HPDE6-E6E7 (cell line): ENCODE data around the gene C8G.

Experiments used
- DNase-seq: peaks from one replicate; pipeline ENCODE4 v3.0.0; 2011; ENCODE audit warnings: missing footprints; ENCODE audit errors: extremely low spot score

C8G gene

DNA sequence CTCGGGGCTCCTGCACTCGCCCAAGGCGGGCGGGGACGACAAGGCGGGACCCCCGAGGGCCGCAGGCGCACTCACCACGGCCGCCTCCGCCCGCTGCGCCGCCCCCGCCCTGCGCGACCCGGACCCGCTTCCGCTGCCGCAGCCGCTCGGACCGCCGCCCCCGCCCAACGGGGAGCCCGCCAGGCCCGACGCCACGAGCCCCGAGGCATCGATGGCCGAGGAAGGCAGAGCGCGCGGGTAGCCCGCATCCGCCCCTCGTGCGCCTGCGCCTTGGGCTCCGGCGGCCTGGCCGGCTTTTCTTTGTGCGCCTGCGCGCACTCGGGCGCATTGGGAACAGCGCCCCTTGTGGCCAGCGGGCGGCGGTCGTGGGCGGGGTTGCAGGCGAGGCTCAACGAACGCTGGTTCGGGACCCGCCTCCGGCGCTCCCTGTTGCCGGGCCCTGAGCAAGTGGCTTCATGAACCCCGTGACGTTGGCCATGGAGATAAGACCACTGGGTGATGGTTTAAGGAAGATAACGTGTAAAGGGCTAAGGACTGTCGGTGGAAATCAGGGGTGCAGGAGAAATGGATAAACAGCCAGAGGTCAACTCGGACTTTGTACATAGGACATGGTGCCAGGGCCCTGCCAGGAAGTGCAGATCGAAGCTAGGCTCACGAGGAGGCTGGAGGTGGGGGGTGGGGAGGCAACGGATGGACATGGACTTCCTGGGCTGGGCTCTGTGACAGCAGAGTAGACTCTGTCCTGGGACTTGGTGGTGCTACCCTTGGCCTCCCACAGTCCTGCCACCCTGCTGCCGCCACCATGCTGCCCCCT lies at the start of gene C8G, which contains the start of gene FBXW5:
C8G (plus strand) TSS at position 725 of the 814 bp plus-strand sequence; CDS start at position 803, 78 bp downstream.
FBXW5 (minus strand) TSS at position 220 of the 814 bp plus-strand sequence. CDS start 655 bp downstream, outside the sequence.
- peak; percentile 97 for DNase-seq

DNA sequence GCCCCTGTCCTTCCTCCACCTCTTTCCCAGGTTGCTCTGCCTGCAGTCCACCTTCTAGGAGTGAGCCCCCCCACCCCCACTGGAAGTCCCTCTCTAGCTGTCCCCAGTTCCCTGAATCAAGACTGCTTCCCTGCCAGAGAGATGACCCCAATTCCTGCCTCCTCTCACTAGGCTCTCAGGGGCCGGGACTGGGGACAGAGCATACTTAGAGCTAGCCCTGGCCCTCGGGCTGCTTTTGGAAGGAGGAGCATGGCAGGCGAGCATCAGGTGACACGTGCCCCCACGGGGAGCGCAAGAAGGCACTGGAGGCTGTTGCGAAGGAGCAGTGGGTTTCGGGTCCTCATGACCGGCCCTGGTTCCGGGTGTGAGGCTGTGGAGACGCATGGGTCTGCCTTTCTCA lies 49.0 kb upstream of the C8G start:
- DNase-seq = no peak

DNA sequence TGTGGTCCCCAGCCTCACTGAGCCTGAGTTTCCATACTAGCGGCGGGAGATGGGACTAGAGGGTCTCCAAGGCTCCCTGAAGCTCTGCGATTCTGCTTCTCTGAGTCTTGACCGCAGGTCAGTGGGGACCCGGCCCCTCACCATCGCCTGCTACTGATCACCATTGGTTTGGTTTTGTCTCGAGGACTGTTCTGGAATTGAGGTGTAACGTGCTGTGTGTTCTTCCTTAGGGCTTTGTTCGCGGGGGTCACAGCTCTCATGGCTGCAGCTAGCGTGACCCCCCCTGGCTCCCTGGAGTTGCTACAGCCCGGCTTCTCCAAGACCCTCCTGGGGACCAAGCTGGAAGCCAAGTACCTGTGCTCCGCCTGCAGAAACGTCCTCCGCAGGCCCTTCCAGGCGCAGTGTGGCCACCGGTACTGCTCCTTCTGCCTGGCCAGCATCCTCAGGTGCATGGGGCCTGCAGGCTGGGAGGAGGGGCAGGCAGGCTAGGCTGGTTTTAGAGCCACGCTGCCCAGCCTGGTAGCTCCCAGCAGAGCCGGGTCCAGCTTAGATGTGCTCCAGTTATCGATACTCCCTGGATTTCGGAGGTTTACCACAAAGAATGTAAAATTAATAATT lies 46.5 kb upstream of the C8G start:
- DNase-seq = no peak

DNA sequence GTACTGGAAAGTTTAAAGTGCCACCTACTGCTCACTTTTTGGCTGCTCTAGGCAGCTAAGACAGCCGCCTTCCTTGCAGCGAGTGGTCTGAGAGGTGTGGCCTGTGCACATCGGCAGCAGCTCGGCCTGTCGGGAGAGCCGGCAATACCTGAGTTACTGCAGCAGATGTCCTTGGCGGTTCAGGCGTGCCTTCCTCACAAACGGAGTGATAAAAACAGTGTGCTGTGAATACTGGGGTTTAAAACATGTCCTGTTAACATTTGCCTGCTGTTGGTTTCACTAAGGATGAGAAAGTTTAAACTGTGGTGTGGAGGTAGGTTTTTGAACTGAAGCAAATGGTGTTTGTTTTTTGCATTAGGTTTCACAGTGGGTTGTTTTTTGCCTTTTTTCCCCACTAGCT lies 45.8 kb upstream of the C8G start:
- no peak for DNase-seq

DNA sequence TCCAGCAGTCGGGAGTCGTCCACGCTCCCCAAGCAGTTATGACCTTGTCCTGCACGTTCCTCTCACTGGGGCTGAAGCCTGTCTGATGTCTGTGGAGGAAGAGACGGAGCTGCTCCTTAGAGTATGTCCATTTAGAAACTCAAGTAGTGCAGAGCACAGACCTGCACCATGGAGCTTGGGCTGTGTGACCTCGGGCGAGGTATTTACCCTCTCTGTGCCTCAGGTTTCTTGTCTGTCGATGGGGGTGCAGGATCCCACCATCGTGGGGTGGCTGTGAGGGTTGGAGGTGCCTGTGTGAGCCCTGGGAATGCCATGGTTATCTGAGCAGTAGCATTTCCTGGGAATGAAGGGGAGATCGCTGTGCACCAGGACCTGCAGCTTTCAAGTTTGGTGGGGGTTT lies 44.5 kb upstream of the C8G start:
- DNase-seq = no peak

DNA sequence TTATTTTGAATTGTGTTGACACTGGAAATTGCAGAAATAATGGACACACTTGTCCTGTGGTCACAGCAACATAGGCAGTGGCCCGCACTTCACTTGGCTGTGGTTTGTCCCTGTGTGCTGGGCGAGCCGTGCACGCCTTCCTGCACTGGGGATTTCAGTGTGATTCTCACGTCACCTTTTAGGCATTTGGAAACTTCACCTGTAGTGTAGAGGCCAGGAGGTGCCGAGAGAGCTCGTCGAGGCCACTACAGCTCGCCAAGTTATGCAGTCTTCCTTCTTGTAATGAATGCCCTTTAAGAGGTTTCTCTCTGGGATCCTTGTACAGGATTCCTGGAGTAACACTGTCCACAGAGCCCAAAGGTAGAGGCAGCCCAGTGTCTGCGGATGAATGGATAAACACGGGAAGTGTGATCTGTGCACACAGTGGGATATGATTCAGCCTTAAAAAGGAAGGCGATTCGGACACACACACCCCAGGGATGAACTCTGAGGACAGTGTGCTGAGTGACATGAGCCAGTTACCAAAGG lies 44.0 kb upstream of the C8G start:
- DNase-seq = peak; percentile 83

DNA sequence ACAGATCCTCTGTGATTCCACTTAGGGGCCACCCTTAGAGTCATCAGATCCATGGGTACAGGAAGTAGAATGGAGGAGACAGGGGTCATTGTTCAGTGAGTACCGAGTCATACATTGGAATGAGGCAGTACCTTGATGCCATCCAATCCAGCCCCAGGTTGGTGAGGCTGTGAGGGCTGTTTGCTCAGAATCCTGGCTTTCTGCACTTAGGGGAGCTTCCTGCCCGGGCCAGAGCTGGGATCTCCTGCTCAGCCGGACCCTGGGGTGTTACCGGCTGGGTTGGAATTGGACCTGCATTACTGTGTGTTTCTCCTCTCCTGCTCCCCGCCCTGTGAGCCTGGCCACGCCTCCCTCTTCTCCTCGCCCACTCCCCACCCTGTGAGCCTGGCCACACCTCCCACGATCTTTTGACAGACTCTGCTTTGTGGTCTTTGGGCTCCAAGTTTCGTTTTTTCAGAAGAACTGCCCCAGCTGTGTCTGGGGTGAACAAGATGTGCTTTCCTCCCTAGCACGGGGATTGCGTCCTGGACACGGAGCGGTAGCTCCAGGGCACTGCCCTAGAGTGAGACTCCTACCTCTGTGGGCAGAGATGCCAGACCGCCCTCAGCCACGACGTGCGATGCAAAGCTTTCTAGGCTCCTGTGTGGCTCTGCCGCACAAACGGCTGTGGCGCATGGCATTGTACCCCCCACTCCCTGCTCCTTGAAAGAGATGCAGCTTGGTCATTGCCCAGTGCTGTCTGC lies 43.4 kb upstream of the C8G start:
- peak; percentile 98 for DNase-seq

DNA sequence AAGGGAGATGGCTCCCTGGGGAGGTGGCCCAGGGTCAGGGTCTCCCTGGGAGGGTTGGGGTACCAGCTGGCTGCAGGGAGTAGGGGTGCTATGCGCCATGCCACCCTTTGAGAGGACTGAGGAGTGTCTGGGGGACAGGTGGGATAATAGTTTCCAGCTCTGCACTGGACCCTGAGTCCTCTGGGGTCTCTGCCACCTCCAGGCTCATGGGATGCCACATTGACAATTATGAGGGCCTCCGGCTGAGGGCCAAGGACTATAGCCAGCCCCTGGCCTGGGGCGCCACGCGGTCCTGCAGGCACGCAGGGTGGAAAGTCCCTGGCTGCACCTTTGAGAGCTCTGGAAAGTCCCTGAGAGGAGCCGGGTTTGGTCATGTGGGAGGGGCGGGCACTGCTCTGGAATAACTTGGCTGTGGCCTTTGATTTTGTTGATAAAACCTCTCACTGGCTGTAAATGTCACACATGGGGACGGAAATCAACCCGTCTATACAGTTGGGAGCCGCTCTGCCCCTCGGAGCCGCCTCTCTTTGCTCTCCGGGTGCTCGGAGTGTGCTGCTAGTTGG lies 42.7 kb upstream of the C8G start:
- DNase-seq = peak; percentile 71

DNA sequence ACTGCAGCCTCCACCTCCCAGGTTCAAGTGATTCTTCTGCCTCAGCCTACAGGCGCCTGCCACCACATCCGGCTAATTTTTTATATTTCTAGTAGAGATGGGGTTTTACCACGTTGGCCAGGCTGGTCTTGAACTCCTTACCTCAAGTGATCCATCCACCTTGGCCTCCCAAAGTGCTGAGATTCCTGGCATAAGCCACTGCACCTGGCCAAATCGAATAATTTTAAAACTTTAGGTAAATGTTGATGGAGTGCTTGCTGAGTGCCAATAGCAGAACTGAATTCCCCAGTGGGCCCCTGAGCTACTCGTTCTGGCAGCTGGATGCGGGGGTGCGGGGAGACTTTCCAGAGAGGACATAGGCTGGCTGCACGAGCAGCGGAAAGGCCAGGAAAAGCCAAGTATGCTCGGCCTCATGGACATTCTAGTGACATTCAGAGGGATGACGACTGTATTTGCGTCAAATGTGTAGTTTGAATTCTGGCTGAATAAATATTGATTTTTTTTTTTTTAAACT lies 41.9 kb upstream of the C8G start:
- no peak for DNase-seq

DNA sequence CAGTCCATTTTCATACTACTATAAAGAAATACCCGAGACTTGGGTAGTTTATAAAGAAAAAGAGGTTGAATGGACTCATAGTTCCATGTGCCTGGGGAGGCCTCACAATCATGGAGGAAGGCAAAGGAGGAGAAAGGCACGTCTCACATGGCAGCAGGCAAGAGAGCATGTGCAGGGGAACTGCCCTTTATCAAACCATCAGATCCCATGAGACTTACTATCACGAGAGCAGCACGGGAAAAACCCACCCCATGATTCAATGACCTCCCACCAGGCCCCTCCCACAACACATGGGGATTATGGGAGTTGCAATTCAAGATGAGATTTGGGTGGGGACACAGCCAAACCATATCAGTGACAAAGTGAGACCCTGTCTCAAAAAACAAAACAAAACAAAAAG lies 38.8 kb upstream of the C8G start:
- DNase-seq = no peak

DNA sequence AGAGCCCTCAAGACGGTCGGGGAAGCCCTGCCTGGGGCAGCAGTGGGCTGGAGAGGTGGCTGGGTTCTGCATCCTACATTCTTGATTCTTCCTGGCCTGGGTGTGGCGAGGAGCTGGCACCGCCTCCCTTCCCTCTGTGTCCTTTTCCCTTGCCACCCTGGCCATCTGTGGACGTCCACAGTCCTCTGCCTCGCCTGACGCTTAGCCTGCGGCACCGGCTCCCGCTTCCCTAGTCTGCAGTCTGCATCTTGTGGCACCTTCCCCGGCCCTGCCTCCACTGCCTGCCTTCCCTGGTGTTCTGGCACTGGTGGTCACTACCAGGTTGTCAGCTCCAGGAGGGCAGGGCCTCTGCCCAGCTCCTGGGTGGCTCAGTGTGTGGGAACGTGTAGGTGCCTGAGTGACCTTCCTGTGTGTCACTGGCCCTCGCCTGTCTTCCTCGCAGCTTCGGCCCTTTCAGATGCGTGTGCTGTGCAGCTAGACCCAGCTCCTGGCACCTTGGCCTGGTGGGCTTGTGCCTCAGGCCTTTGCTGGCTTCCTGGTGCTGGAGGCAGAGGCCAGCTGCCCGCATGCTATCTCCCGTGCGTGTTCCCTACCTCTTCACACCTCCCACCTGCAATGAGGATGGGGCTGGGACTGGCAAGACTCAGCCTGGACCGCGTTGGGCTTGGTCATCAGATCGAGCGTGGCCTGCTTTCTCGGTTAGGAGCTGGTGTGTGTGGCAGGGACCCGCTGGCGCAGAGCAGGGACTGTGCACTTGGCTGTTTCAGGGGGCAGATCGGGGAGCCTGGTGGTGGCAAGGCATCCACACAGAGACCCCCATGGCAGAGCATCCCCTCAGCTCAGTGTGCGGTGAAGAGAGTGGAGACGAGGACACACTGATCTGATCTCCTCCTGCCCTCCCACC lies 37.8 kb upstream of the C8G start:
- DNase-seq = no peak

DNA sequence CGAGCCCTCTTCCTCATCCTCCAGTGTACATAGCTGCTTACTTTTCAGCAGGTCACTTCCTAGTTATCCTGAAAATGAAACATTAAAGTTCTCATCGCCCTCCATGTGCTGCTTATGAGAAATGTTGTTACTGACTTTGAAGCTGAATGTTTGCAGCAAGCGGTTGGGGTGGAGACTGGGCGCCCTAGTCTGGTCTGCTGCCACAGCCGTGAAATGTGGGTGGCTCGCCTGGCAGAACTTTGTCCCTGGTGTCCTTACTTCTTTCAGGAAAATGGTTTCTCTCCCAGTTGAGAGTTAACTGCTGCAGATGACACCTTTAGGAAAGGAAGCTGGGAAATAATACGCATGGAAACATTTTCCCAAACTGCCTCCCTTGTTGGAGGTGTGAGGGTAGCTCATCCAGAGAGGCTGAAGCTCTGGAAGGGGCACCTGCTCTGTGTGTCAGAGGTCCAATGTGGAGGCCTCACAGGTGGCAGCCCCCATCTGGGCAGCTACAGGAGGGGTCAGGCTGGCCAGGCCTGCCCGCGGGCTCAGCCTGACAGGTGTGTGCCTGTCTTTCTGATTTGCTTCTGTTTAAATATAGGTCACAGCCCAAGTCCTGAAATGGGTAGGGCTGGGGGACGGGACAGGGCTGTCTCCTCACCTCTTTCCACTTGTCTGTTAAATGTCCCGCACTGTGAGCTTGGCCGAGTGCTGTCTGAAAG lies 34.7 kb upstream of the C8G start:
- DNase-seq = no peak

DNA sequence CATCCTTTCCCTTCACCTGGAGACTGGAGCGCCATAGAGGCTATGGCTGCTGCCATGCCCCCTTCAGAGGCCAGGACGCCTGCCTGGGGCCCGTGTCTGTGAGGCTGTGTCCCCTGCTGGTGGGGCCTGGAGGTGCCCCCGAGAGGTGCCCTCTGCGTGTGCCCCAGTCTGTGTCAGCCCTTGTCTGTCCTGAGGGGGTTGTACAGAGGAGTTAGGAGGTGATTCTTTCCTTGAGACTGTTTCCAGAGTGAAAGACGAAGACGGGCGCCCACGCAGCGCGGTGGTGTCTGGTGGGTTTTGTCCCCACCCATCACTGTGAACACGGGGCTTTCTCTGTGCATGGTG lies 34.2 kb upstream of the C8G start:
- DNase-seq = no peak

DNA sequence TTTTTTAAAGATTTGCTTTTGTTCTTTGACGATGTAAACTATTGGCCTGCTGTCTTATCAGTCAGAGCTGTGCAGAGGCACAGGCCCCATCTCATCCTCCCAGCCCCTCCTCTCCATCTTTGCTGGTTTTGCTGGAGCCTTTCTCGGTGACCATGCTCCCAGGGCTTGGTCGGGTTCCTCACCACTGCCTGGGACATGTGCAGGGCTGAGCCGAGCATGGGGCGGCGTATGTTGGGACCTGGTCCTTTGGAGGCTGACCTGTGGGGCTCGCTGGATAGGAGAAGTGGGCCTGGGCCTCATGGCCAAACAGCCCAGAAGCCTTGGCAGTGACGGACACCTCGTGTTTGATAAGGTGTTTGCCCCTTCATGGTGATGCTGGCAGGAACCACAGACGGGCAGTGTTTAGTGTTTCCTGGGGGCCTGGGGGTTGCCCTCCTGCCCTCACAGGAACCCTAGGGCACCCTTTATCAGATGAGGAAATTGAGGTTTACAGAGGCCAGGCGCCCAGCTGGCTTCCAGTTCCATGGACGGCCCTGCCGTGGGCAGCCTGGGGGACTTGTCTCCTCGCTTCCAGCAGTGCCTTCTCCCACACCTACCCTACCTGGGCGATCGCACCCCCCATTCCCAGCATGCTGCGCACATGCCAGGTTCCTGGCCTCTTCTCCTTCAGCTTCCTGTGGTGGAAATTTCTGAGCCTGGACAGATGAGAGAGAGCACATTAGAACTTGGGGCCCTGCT lies 31.2 kb upstream of the C8G start:
- DNase-seq = no peak

DNA sequence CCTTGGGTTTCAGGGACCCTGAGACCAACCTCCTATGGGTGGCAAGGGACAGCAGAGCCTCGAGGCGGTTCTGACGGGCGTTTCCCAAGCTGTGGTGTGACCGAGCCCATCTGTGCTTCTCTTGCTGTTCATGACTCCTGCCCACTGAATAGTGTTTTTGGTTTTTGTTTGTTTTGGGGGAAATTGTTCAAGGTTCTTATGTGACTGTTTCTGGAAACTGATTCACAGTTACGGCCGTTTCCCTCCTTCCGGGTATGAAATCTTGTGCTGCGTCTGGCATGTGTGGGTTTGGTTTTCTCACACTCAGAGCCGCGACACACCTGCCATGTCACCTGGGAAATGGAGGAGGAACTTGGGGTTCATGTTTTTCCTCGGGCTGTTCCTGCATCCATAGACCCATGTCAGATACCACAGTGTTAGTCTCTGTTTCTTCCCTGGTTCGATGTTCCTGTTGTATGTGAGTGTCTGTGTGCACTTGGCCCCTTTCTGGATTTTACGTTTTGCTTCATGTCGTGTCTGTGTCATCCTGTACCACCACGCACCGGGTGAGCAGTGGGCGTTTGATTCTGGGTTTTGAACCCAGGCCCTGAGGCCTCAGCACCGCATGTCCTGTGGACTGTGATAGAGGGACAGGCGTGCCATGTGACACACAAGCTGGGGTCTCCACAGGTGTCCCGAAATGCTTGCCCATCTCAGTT lies 29.3 kb upstream of the C8G start:
- no peak for DNase-seq

DNA sequence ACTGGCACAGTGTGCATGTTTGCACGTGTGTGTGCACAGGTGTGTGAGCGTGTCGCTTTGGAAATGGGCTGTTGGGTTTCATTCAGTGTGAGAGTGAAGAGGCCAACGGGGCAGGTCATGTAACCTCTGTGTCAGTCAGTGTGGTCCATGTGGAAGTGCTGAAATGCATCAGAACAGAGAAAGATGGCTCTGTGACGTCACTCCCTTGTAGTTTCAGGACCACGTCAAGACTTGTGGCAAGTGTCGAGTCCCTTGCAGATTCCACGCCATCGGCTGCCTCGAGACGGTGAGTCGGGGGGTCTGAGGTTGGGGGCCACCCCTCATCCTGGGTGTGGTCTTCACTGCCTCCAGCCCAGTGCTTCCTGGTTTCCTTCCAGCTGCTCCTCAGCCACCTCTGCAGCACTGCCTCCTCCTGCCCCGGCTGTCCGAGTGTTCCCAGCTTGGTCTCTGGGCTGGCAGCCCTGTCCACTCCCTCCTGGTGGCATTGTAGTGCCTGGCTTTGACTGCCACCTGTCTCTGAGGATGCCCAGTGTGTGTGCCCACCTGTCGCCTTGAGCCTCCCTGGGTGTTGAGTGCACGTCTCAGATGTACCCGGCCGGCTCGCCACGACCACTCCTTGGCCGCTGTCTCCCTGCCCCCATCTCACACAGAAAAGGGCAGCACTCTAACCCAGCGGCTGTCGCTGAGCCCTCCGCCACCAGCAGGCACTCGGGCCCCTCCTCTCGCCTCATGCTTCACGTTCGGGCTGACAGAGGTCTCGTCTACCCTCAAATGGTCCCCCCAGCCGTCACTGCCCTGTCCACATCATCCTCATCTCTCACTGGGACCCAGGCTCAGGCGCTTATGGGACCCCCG lies 28.5 kb upstream of the C8G start:
- no peak for DNase-seq

DNA sequence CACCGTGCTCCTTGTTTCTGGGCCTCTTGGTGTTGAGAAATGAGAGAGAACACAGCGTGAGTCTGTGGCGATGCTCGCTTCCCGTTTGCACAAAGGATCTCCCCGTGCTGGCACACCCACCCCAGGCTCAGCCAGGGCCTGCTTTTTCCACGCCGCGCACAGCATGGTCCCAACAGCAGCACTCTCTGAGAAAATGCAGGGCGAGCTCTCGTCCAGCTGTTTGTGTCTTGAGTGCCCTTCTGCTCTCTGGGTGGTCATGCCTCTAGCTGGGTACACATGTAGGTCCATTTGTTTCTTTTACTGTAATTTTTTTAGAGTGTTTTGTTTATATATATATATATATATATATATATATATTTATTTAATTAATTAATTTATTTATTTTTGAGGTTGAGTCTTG lies 27.1 kb upstream of the C8G start:
- DNase-seq = no peak

DNA sequence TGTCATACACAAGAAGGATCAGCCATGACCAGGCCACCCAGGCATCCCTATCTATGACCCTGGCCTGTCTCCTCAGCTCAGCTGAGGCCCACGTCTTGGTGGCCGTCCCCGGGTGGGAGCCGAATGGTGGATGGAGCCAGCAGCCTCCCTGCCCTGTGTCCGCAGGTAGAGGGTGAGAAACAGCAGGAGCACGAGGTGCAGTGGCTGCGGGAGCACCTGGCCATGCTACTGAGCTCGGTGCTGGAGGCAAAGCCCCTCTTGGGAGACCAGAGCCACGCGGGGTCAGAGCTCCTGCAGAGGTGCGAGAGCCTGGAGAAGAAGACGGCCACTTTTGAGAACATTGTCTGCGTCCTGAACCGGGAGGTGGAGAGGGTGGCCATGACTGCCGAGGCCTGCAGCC lies 25.0 kb upstream of the C8G start:
- no peak for DNase-seq
